ENCODE data around the gene CHN2. TPM values are rescaled to one million over a fixed set of nuclear protein-coding genes. Genes with fewer than 3 reads are reported as not detected.

Gene CHN2
- total RNA-seq, 1 experiment from 2014 or later = 5.1 TPM

- no peak overlapping the region for H3K4me3 Mint-ChIP-seq (ENCODE audit: unreplicated experiment)
- no peaks in the 10 kb centered on the region for H3K36me3 Mint-ChIP-seq (ENCODE audit: insufficient read depth, unreplicated experiment)
- no peaks in the 10 kb centered on the region for H3K27me3 Mint-ChIP-seq (ENCODE audit: insufficient read depth, unreplicated experiment)
- ChIA-PET CTCF (no interaction called here), POLR2A (interaction anchor here (0.7 to 1.6 kb wide), 2 partner anchors 12 to 15 kb away, joined by 3 to 4 read pairs; no protein-coding TSS in a partner anchor)
- TF ChIP-seq CTCF (IDR thresholded peaks at IDR 0.05; ENCODE audit: unreplicated experiment) = no peak
- H3K9me3 Mint-ChIP-seq (ENCODE audit: unreplicated experiment) = no peaks in the 10 kb centered on the region
- H3K27ac Mint-ChIP-seq (ENCODE audit: low read depth, unreplicated experiment) = no peak overlapping the region
- intact Hi-C loops (cut with micrococcal nuclease) = no loop called here
- BruUV-seq (replicated peaks) = no TSS peak
- peaks cover 9% of the 10 kb centered on the region for H3K4me1 Mint-ChIP-seq (ENCODE audit: insufficient read depth, unreplicated experiment)
- no peak for DNase-seq (ENCODE audit: unreplicated experiment)
Observed at GRCh38 chr7:29483219-29484104, 288.9 kb downstream of the CHN2 start.

- no TSS peak for BruUV-seq (replicated peaks)
- Mint-ChIP-seq H3K4me1 (ENCODE audit: insufficient read depth, unreplicated experiment) (peaks cover 16% of the 10 kb centered on the region), H3K27ac (ENCODE audit: low read depth, unreplicated experiment) (no peak overlapping the region), H3K36me3 (ENCODE audit: insufficient read depth, unreplicated experiment) (no peaks in the 10 kb centered on the region), H3K4me3 (ENCODE audit: unreplicated experiment) (no peak overlapping the region), H3K9me3 (ENCODE audit: unreplicated experiment) (no peaks in the 10 kb centered on the region), H3K27me3 (ENCODE audit: insufficient read depth, unreplicated experiment) (no peaks in the 10 kb centered on the region)
- intact Hi-C loops (cut with micrococcal nuclease) = no loop called here
- TF ChIP-seq CTCF (IDR thresholded peaks at IDR 0.05; ENCODE audit: unreplicated experiment) = no peak
- CTCF ChIA-PET = no interaction called here
- no peak for DNase-seq (ENCODE audit: unreplicated experiment)
- POLR2A ChIA-PET = interaction anchor here (1.6 kb wide), 1 partner anchor 11 kb away, joined by 4 read pairs; no protein-coding TSS in a partner anchor
Observed at GRCh38 chr7:29484280-29484679, 289.7 kb downstream of the CHN2 start.

- no peak for TF ChIP-seq CTCF (IDR thresholded peaks at IDR 0.05; ENCODE audit: unreplicated experiment)
- no TSS peak for BruUV-seq (replicated peaks)
- Mint-ChIP-seq H3K9me3 (ENCODE audit: unreplicated experiment) (no peaks in the 10 kb centered on the region), H3K4me3 (ENCODE audit: unreplicated experiment) (no peak overlapping the region), H3K4me1 (ENCODE audit: insufficient read depth, unreplicated experiment) (peaks cover 21% of the 10 kb centered on the region), H3K27me3 (ENCODE audit: insufficient read depth, unreplicated experiment) (no peaks in the 10 kb centered on the region), H3K36me3 (ENCODE audit: insufficient read depth, unreplicated experiment) (no peaks in the 10 kb centered on the region), H3K27ac (ENCODE audit: low read depth, unreplicated experiment) (no peak overlapping the region)
- ChIA-PET POLR2A (no interaction called here), CTCF (interaction anchor here (0.7 to 0.9 kb wide), 3 partner anchors 13 to 71 kb away, joined by 3 to 5 read pairs (median 4); no protein-coding TSS in a partner anchor)
- DNase-seq (ENCODE audit: unreplicated experiment) = no peak
- intact Hi-C loops (cut with micrococcal nuclease) = no loop called here
Observed at GRCh38 chr7:29485339-29486190, 291.0 kb downstream of the CHN2 start.

GRCh38 chr7:29486191-29486700 lies 291.7 kb downstream of the CHN2 start:
- CTCF ChIA-PET = interaction anchor here (0.7 to 0.9 kb wide), 3 partner anchors 12 to 72 kb away, joined by 3 to 5 read pairs (median 4); no protein-coding TSS in a partner anchor
- no TSS peak for BruUV-seq (replicated peaks)
- no peak overlapping the region for H3K27ac Mint-ChIP-seq (ENCODE audit: low read depth, unreplicated experiment)

More at GRCh38 chr7:29486191-29486700, 291.7 kb downstream of the CHN2 start:
- Mint-ChIP-seq H3K27me3 (ENCODE audit: insufficient read depth, unreplicated experiment) (no peaks in the 10 kb centered on the region), H3K36me3 (ENCODE audit: insufficient read depth, unreplicated experiment) (no peaks in the 10 kb centered on the region), H3K4me3 (ENCODE audit: unreplicated experiment) (no peak overlapping the region), H3K4me1 (ENCODE audit: insufficient read depth, unreplicated experiment) (peaks cover 21% of the 10 kb centered on the region), H3K9me3 (ENCODE audit: unreplicated experiment) (no peaks in the 10 kb centered on the region)
- TF ChIP-seq CTCF (IDR thresholded peaks at IDR 0.05; ENCODE audit: unreplicated experiment) = no peak
- intact Hi-C loops (cut with micrococcal nuclease) = no loop called here
- DNase-seq (ENCODE audit: unreplicated experiment) = no peak
- POLR2A ChIA-PET = no interaction called here
